Neuronal stem cell (in vitro differentiated cells): ENCODE results near the gene MMP25.
A peak's percentile ranks its signal among the peaks of the same experiment; 100 is the strongest.

Experiments used
- DNase-seq: peaks from one replicate; pipeline ENCODE4 v3.0.0-alpha.2; 2013; ENCODE audit warnings: low spot score
- H2AFZ ChIP-seq: one replicate; pipeline ENCODE4 v1.6.1; 2013; ENCODE audit warnings: mild to moderate bottlenecking, low read length, inconsistent platforms
- H2AK5ac ChIP-seq: 2 replicates; pipeline ENCODE4 v1.6.1; 2013; ENCODE audit warnings: low read depth, mild to moderate bottlenecking, inconsistent platforms, low read length, moderate library complexity, mixed read lengths
- H2BK120ac ChIP-seq: 2 replicates; pipeline ENCODE4 v1.6.1; 2013; ENCODE audit warnings: low read depth, mild to moderate bottlenecking, inconsistent platforms, low read length, moderate library complexity, mixed read lengths
- H2BK12ac ChIP-seq: one replicate; pipeline ENCODE4 v1.6.1; 2013; ENCODE audit warnings: low read length, inconsistent platforms
- H2BK15ac ChIP-seq: 2 replicates; pipeline ENCODE4 v1.6.1; 2013; ENCODE audit warnings: mild to moderate bottlenecking, low read length, inconsistent platforms, mixed read lengths
- H2BK5ac ChIP-seq: one replicate; pipeline ENCODE4 v1.6.1; 2013; ENCODE audit warnings: inconsistent platforms, mild to moderate bottlenecking, low read length, moderate library complexity
- H3K14ac ChIP-seq: one replicate; pipeline ENCODE4 v1.6.1; 2013; ENCODE audit warnings: low read length, inconsistent platforms
- H3K18ac ChIP-seq: 2 replicates; pipeline ENCODE4 v1.6.1; 2013; ENCODE audit warnings: low read length, inconsistent platforms
- H3K23ac ChIP-seq: 2 replicates; pipeline ENCODE4 v1.6.1; 2013; ENCODE audit warnings: low read depth, mild to moderate bottlenecking, mixed read lengths, low read length, inconsistent platforms; ENCODE audit not compliant: poor library complexity
- H3K27ac ChIP-seq: replicated peaks from 3 replicates; pipeline ENCODE4 v1.5.1; 2013; ENCODE audit warnings: low read length, inconsistent platforms
- H3K27me3 ChIP-seq, 3 experiments: 2 replicates each; pipeline ENCODE4 v1.6.1; 2013; ENCODE audit warnings: low read length in 3 of 3, mild to moderate bottlenecking in 2 of 3, inconsistent platforms in 1 of 3, low read depth in 1 of 3, mixed read lengths in 1 of 3, moderate library complexity in 1 of 3; ENCODE audit not compliant: control insufficient read depth in 3 of 3, insufficient read depth in 3 of 3
- H3K36me3 ChIP-seq, 2 donors: replicated peaks in 1 of 2; 2 replicates each; pipeline ENCODE4 v1.6.1; 2013; ENCODE audit warnings: low read length in 2 of 2; ENCODE audit not compliant: control insufficient read depth in 2 of 2, insufficient read depth in 2 of 2
- H3K4ac ChIP-seq: 2 replicates; pipeline ENCODE4 v1.6.1; 2013; ENCODE audit warnings: inconsistent platforms, mild to moderate bottlenecking, low read length, moderate library complexity
- H3K4me1 ChIP-seq, 2 donors: 1 replicate in 1 of 2; 2 replicates in 1 of 2; pipeline ENCODE4 v1.6.1; 2013; ENCODE audit warnings: low read length in 2 of 2, low read depth in 1 of 2; ENCODE audit not compliant: control insufficient read depth in 2 of 2, insufficient read depth in 1 of 2
- H3K4me2 ChIP-seq: one replicate; pipeline ENCODE4 v1.6.1; 2013; ENCODE audit warnings: mild to moderate bottlenecking, low read length, inconsistent platforms; ENCODE audit not compliant: insufficient read depth, poor library complexity, severe bottlenecking
- H3K4me3 ChIP-seq, 2 donors: 2 replicates each; pipeline ENCODE4 v1.5.1; 2013; ENCODE audit warnings: low read length in 2 of 2, mild to moderate bottlenecking in 2 of 2, inconsistent platforms in 1 of 2, moderate library complexity in 1 of 2
- H3K79me1 ChIP-seq: one replicate; pipeline ENCODE4 v1.6.1; 2013; ENCODE audit warnings: low read depth, mild to moderate bottlenecking, inconsistent platforms, low read length, moderate library complexity
- H3K9ac ChIP-seq: one replicate; pipeline ENCODE4 v1.6.1; 2013; ENCODE audit warnings: mild to moderate bottlenecking, low read depth, low read length, inconsistent platforms; ENCODE audit not compliant: poor library complexity
- H3K9me3 ChIP-seq, 2 donors: replicated peaks in 1 of 2; 2 replicates each; pipeline versions ENCODE3 to v1.6.1; 2013; ENCODE audit warnings: low read length in 2 of 2, mild to moderate bottlenecking in 2 of 2, inconsistent platforms in 1 of 2, low read depth in 1 of 2, mixed read lengths in 1 of 2, moderate library complexity in 1 of 2; ENCODE audit not compliant: control insufficient read depth in 2 of 2, insufficient read depth in 1 of 2
- H4K8ac ChIP-seq: one replicate; pipeline ENCODE4 v1.6.1; 2013; ENCODE audit warnings: low read depth, mild to moderate bottlenecking, inconsistent platforms, low read length, moderate library complexity
- H4K91ac ChIP-seq: one replicate; pipeline ENCODE4 v1.6.1; 2013; ENCODE audit warnings: low read length, low read depth, mild to moderate bottlenecking, inconsistent platforms; ENCODE audit not compliant: poor library complexity
- WGBS, 2 donors: extraction: QIAGEN DNeasy Blood & Tissue Kit; methylation state at CpG; one replicate each; pipeline ENCODE4 v1.1.7; 2013; ENCODE audit warnings: missing lambda C conversion rate in 2 of 2, mixed read lengths in 1 of 2; ENCODE audit not compliant: insufficient read length in 2 of 2, insufficient replicate concordance in 1 of 2; ENCODE audit errors: extremely low coverage in 2 of 2; 5-methylcytosine and 5-hydroxymethylcytosine counted together

Gene MMP25

DNA sequence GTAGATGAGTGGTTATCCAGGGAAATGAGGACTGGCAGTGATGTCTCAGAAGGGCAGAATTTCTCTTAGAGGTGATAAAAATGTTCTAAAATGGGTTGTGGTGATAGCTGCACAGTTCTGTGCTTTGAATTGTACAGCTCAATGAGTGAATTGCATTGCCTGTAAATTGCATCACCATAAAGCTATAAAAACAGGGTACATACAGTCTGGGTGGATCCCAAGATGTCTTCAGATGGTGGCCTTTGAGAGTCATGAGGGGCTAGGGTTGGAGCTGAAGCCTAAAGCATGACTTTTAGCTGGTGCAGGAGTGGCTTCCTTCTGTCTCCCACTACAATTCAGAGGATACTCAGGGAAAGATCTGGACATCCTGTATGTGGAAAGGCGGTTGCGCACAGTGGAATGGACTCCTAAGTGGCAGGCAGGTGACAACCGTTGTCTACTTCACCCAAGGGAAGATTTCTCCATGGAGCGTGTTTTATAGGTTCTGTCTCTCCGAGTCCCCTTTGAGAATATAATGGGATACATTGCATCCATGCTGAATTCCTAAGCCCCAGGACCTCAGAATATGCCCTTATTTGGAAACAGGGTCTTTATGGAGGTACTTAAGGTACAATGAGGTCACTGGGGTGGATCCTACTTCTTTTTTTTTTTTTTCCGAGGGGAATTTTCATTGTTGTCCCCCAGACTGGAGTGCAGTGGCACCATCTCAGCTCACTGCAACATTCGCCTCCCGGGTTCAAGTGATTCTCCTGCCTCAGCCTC lies 17.4 kb downstream of the MMP25 start:
- no peak overlapping the region for H4K8ac ChIP-seq
- H3K9me3 ChIP-seq: no peaks in the 10 kb centered on the region
- no peak overlapping the region for H2AK5ac ChIP-seq
- H2BK120ac ChIP-seq: no peak overlapping the region
- H3K79me1 ChIP-seq: peaks cover 1% of the 10 kb centered on the region
- no peak overlapping the region for H4K91ac ChIP-seq
- H3K4me2 ChIP-seq: no peak overlapping the region
- H3K27ac ChIP-seq: no peak overlapping the region
- H3K27me3 ChIP-seq: peaks cover 0 to 17% (median 0%) of the 10 kb centered on the region in 3 experiments
- no peak overlapping the region for H3K9ac ChIP-seq
- no peak overlapping the region for H2AFZ ChIP-seq
- no peak overlapping the region for H2BK15ac ChIP-seq
- no peak overlapping the region for H3K14ac ChIP-seq
- no peaks in the 10 kb centered on the region for H3K36me3 ChIP-seq
- H2BK12ac ChIP-seq: no peak overlapping the region
- no peak overlapping the region for H3K4me3 ChIP-seq
- H2BK5ac ChIP-seq: no peak overlapping the region
- no CpG with 5 or more reads among the region's 8 CpGs for WGBS, 2 donors
- H3K4me1 ChIP-seq: peaks cover 5 to 8% of the 10 kb centered on the region in 2 donors
- no peak overlapping the region for H3K23ac ChIP-seq
- H3K18ac ChIP-seq: no peak overlapping the region
- DNase-seq: no peak
- H3K4ac ChIP-seq: no peak overlapping the region

DNA sequence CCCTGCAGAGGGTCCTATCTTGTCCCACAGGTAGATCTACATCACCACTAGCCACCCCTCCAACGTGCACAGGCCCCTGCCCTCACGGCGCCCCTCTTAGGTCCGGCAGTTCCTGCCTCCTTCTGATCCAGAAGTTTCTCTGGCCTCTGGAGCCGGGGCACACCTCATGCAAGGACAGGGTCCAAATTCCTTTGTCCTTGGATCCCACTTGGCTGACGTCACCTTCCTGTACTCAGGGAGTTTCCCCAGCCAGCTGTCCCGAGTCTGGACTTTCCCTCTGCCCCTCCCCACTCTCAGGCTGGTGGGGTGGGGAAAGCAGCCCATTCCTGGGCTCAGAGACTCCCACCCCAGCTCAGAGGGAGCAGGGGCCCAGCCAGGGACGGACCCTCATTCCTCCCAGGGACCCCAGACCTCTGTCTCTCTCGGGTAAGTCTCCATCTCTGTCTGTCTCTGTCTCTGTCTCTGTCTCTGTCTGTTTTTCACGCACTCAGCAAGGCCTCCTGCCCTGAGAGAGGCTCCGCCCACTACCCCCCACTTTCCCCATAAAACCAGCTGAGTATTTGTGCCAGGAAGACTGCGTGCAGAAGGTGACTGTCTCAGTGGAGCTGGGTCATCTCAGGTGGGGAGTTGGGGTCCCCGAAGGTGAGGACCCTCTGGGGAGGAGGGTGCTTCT lies 18.8 kb downstream of the MMP25 start, which contains the start of gene IL32:
TSS of gene IL32 (plus strand) at position 572 of the 673 bp plus-strand sequence. CDS start 172 bp downstream, outside the sequence.
- Histone ChIP-seq H4K8ac (peak within 1 kb of the TSS; percentile 73), H4K91ac (peak within 1 kb of the TSS; percentile 65), H2BK12ac (peak within 1 kb of the TSS; percentile 42), H3K4me2 (no peak within 1 kb of the TSS), H2AK5ac (peak within 1 kb of the TSS; percentile 53), H3K18ac (peak within 1 kb of the TSS; percentile 31), H3K36me3 (no peaks in the 10 kb centered on the region), H3K4me1 (peaks cover 0 to 3% of the 10 kb centered on the region in 2 donors), H3K9me3 (no peaks in the 10 kb centered on the region), H2BK5ac (peak within 1 kb of the TSS; percentile 11), H3K9ac (no peak within 1 kb of the TSS), H2BK15ac (peak within 1 kb of the TSS; percentile 59), H3K79me1 (no peaks in the 10 kb centered on the region), H3K23ac (peak within 1 kb of the TSS; percentile 57), H3K4ac (no peak within 1 kb of the TSS), H2BK120ac (peak within 1 kb of the TSS; percentile 49), H2AFZ (no peak within 1 kb of the TSS), H3K14ac (no peak within 1 kb of the TSS), H3K4me3 (no peak within 1 kb of the TSS), H3K27ac (no peak within 1 kb of the TSS), H3K27me3 (peaks cover 0 to 17% (median 0%) of the 10 kb centered on the region in 3 experiments)
- DNase-seq: no peak
- WGBS, 2 donors: no CpG with 5 or more reads among the region's 13 CpGs

GRCh38 chr16:3065742-3066439 lies 19.5 kb downstream of the MMP25 start:
- Histone ChIP-seq H3K9ac (no peak overlapping the region), H3K27me3 (peaks cover 0 to 18% (median 0%) of the 10 kb centered on the region in 3 experiments), H3K36me3 (no peaks in the 10 kb centered on the region), H2AK5ac (no peak overlapping the region), H3K4me1 (peaks cover 0 to 3% of the 10 kb centered on the region in 2 donors), H2BK5ac (peak overlapping the region; percentile 11), H2BK12ac (peak overlapping the region; percentile 42), H2BK15ac (peak overlapping the region; percentile 59), H4K91ac (peak overlapping the region; percentile 65), H2BK120ac (no peak overlapping the region), H4K8ac (no peak overlapping the region), H3K4ac (no peak overlapping the region), H3K79me1 (no peaks in the 10 kb centered on the region), H3K4me2 (no peak overlapping the region), H3K18ac (no peak overlapping the region), H2AFZ (no peak overlapping the region), H3K4me3 (no peak overlapping the region), H3K14ac (no peak overlapping the region), H3K27ac (no peak overlapping the region), H3K9me3 (no peaks in the 10 kb centered on the region), H3K23ac (no peak overlapping the region)
- DNase-seq: no peak
- WGBS, 2 donors: no CpG with 5 or more reads among the region's 26 CpGs

DNA sequence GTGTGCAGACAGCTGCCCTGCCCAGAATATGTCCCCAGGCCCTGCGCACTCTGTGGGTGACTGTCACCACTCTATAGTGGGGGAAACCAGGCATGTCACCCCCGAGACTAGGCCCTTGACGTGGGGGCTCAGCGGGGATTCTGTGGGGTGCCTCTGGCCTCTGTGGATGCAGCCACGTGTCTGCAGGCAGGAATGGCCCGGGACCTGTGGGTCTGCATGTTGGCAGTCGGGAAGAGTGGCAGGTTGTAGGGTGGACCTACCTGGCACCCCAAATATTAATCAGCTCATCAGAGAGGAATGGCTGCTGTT lies 20.0 kb downstream of the MMP25 start:
- no peak overlapping the region for H2BK5ac ChIP-seq
- peaks cover 0 to 23% (median 0%) of the 10 kb centered on the region in 3 experiments for H3K27me3 ChIP-seq
- no peak overlapping the region for H3K4me3 ChIP-seq
- WGBS, 2 donors: no CpG with 5 or more reads among the region's 7 CpGs
- no peak overlapping the region for H3K18ac ChIP-seq
- no peak overlapping the region for H3K14ac ChIP-seq
- H2AK5ac ChIP-seq: no peak overlapping the region
- no peak overlapping the region for H4K8ac ChIP-seq
- H3K9me3 ChIP-seq: no peaks in the 10 kb centered on the region
- H3K23ac ChIP-seq: no peak overlapping the region
- H2AFZ ChIP-seq: no peak overlapping the region
- H4K91ac ChIP-seq: no peak overlapping the region
- no peak overlapping the region for H2BK15ac ChIP-seq
- H3K4me2 ChIP-seq: no peak overlapping the region
- no peak overlapping the region for H2BK120ac ChIP-seq
- no peak overlapping the region for H3K27ac ChIP-seq
- H3K4me1 ChIP-seq: peaks cover 0 to 3% of the 10 kb centered on the region in 2 donors
- no peak overlapping the region for H3K4ac ChIP-seq
- no peak overlapping the region for H2BK12ac ChIP-seq
- H3K36me3 ChIP-seq: no peaks in the 10 kb centered on the region
- H3K9ac ChIP-seq: no peak overlapping the region
- no peak for DNase-seq
- H3K79me1 ChIP-seq: no peaks in the 10 kb centered on the region
